ENCODE data around the gene DCANP1.

DNA sequence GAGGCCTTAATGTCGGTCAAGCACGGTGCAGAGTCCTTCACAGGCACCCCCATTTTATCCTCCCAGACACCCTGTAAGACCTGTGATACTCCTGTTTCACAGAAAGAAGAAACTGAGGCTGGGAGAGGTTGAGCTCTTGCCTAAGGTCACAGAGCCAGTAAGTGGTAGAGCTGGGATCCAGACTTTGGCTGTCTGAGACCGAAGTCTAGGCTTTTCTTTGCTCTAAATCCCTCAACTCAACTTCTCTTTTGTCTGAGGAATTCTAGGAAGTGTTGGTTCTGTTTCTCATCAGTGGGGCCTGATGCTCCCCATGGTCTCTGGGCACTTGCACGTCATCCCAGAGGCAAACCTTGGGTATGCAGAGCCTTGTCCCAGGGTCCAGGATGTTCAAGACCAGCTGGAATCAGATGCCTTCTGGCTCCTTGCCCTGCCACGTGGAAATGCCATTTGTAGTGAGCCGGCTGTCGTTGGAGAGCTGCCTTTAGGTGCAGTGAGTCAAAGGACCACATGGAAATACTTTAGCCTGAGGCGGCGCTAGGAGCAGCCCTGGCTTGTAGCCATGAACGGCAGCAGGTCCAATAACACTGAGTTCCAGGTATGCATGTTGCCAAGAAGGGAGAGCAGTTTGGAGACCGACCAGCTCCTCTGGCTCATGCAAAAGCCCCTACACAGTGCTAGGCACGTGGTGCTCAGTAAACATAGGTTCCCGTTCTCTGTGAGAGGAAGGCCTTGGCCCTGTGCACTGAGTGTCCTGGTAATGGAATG, 9.2 kb downstream of the DCANP1 start:
- TF ChIP-seq CTCF (IDR thresholded peaks at IDR 0.05 in 4 of 5, conservative IDR thresholded peaks at IDR 0.05 in 1 of 5) (no peak), POLR2A (IDR thresholded peaks at IDR 0.05) (no peak)
